Natural killer cell (primary cell): ENCODE data around the gene FDPS. TPM values are rescaled to one million over a fixed set of nuclear protein-coding genes. Genes with fewer than 3 reads are reported as not detected.

Experiments
- ATAC-seq, 3 donors: fragments of 150-1000 bp in 2 of 3; fragments of 200-7000 bp in 1 of 3; cut with Tn5 transposase; 1 replicate in 1 of 3; 2 replicates in 2 of 3; pipeline ENCODE4 v1.10.0; 2021; ENCODE audit warnings: mild to moderate bottlenecking in 2 of 3, moderate library complexity in 2 of 3
- DNase-seq, 2 donors: peaks; one replicate each; pipeline versions ENCODE4 v3.0.0 to v3.0.0-alpha.2; 2013 to 2021; ENCODE audit warnings: mixed read lengths in 1 of 2
- H3K27ac ChIP-seq: one replicate; pipeline ENCODE4 v1.5.1; 2013; ENCODE audit warnings: mild to moderate bottlenecking, low read length
- H3K27me3 ChIP-seq: one replicate; pipeline ENCODE4 v1.6.1; 2013; ENCODE audit warnings: low read length; ENCODE audit not compliant: control insufficient read depth, insufficient read depth
- H3K36me3 ChIP-seq: one replicate; pipeline ENCODE4 v1.6.1; 2013; ENCODE audit warnings: low read length; ENCODE audit not compliant: control insufficient read depth, insufficient read depth
- H3K4me1 ChIP-seq: one replicate; pipeline ENCODE4 v1.6.1; 2013; ENCODE audit warnings: low read length; ENCODE audit not compliant: control insufficient read depth, insufficient read depth
- H3K4me3 ChIP-seq: one replicate; pipeline ENCODE4 v1.5.1; 2013; ENCODE audit warnings: low read length
- H3K9me3 ChIP-seq: one replicate; pipeline ENCODE4 v1.6.1; 2013; ENCODE audit warnings: low read length; ENCODE audit not compliant: control insufficient read depth, insufficient read depth
- H3K27ac Mint-ChIP-seq, 2 donors: one replicate each; pipeline ENCODE4 v1.8.0; 2022; ENCODE audit warnings: mild to moderate bottlenecking in 2 of 2, mixed read lengths in 2 of 2, moderate library complexity in 1 of 2
- H3K27me3 Mint-ChIP-seq, 2 donors: one replicate each; pipeline ENCODE4 v1.8.0; 2022; ENCODE audit warnings: low read depth in 2 of 2, mixed read lengths in 2 of 2
- H3K36me3 Mint-ChIP-seq: one replicate; pipeline ENCODE4 v1.8.0; 2022; ENCODE audit warnings: mixed read lengths
- H3K4me1 Mint-ChIP-seq, 2 donors: one replicate each; pipeline ENCODE4 v1.8.0; 2022; ENCODE audit warnings: mixed read lengths in 2 of 2
- H3K4me3 Mint-ChIP-seq: one replicate; pipeline ENCODE4 v1.8.0; 2022; ENCODE audit warnings: mild to moderate bottlenecking, moderate library complexity, mixed read lengths
- H3K9me3 Mint-ChIP-seq, 2 donors: one replicate each; pipeline ENCODE4 v1.8.0; 2022; ENCODE audit warnings: mixed read lengths in 2 of 2
- WGBS: methylation state at CpG from one replicate; pipeline ENCODE4 v1.1.7; 2013; ENCODE audit warnings: missing lambda C conversion rate; ENCODE audit not compliant: insufficient coverage; 5-methylcytosine and 5-hydroxymethylcytosine counted together
- intact Hi-C: fragments of 100-400 bp; cut with micrococcal nuclease; formaldehyde crosslinking; loops from one replicate; pipeline ENCODE4 v1.14.2; 2022
- total RNA-seq, 4 donors: library from RNA; stranded (reverse); fragments of 120-200 nt in 1 of 4; gene quantifications; one replicate each; pipeline versions ENCODE4 v1.2.3 to v1.2.4, GENCODE V29; 2013 to 2022
- TF ChIP-seq, protein P1 (sequence below): fragments of 200-600 bp; IDR thresholded peaks from one replicate; pipeline ENCODE4 v1.8.0; 2022; ENCODE audit warnings: antibody characterized with exemption

FDPS gene
- total RNA-seq, 3 donors from 2014 or later (not counting 1 experiment from before 2014, with no cell fraction given): 105 to 110 (median 105) TPM

DNA sequence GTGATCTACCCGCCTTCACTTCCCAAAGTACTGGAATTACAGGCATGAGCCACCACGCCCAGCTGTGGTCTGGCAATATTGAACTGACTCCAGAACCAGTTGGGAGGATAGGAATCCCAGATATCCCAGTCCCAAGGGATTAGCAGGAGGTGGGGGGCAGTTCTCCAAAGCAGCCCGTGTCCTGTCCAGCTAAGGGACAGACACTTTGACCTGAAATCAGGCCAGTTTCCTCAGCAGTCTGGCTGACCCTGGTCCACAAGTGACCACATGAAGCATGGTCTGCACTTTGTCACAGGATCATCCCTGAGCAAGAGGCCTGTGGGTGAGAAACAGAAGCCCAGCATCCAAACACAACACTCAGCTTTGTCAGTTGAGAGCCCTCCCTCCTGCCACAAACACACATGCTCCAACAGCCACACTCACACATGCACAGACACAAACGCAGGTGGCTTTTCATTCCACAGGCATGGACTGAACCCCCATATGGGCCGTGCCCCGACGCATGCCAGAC is 2.7 kb upstream of the FDPS start:
- Mint-ChIP-seq H3K27ac (peak overlapping the region in 1 of 2 donors; percentile 44), H3K4me3 (no peak overlapping the region), H3K27me3 (no peaks in the 10 kb centered on the region), H3K9me3 (no peaks in the 10 kb centered on the region), H3K4me1 (peaks cover 20 to 22% of the 10 kb centered on the region in 2 donors), H3K36me3 (no peaks in the 10 kb centered on the region)
- peaks cover 27% of the 10 kb centered on the region for H3K4me1 ChIP-seq
- DNase-seq (no peak), ATAC-seq (no peak)
- WGBS: 85% methylated on average over 7 of the region's 7 CpGs
- H3K27ac ChIP-seq: no peak overlapping the region
- TF ChIP-seq, protein P1, sequence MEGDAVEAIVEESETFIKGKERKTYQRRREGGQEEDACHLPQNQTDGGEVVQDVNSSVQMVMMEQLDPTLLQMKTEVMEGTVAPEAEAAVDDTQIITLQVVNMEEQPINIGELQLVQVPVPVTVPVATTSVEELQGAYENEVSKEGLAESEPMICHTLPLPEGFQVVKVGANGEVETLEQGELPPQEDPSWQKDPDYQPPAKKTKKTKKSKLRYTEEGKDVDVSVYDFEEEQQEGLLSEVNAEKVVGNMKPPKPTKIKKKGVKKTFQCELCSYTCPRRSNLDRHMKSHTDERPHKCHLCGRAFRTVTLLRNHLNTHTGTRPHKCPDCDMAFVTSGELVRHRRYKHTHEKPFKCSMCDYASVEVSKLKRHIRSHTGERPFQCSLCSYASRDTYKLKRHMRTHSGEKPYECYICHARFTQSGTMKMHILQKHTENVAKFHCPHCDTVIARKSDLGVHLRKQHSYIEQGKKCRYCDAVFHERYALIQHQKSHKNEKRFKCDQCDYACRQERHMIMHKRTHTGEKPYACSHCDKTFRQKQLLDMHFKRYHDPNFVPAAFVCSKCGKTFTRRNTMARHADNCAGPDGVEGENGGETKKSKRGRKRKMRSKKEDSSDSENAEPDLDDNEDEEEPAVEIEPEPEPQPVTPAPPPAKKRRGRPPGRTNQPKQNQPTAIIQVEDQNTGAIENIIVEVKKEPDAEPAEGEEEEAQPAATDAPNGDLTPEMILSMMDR: no peak
- no peak overlapping the region for H3K4me3 ChIP-seq
- peaks cover 2% of the 10 kb centered on the region for H3K36me3 ChIP-seq
- H3K27me3 ChIP-seq: no peaks in the 10 kb centered on the region
- intact Hi-C loops: no loop called here
- H3K9me3 ChIP-seq: no peaks in the 10 kb centered on the region

DNA sequence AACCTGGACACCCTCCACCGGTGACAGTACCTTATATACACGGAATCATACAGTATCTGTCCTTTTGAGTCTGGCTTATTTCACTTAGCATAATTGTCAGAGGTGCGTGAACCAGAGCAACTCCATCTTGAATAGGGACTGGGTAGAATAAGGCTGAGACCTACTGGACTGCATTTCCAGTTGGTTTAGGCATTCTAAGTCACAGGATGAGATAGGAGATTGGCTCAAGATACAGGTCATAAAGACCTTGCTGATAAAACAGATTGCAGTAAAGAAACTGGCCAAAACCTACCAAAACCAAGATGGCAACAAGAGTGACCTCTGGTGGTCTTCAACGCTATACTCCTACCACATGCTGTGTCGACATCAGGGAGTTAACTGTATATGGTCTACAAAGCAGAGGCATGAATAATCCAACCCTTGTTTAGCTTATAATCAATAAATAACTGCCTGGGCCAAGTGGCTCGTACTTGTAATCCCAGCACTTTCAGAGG is 1.4 kb upstream of the FDPS start:
- Mint-ChIP-seq H3K9me3 (no peaks in the 10 kb centered on the region), H3K36me3 (no peaks in the 10 kb centered on the region), H3K4me3 (peak overlapping the region; percentile 49), H3K4me1 (peaks cover 20 to 25% of the 10 kb centered on the region in 2 donors), H3K27me3 (no peaks in the 10 kb centered on the region), H3K27ac (peak overlapping the region; percentile 97 to 98)
- H3K36me3 ChIP-seq: peaks cover 2% of the 10 kb centered on the region
- H3K27ac ChIP-seq: peak overlapping the region; percentile 94
- no peaks in the 10 kb centered on the region for H3K27me3 ChIP-seq
- no peak overlapping the region for H3K4me3 ChIP-seq
- DNase-seq: peak in 1 of 2 donors; percentile 48
- no peak for ATAC-seq
- H3K9me3 ChIP-seq: no peaks in the 10 kb centered on the region
- TF ChIP-seq, protein P1: no peak
- H3K4me1 ChIP-seq: peaks cover 27% of the 10 kb centered on the region
- intact Hi-C loops: no loop called here
- 63% methylated on average over 6 of the region's 6 CpGs for WGBS

DNA sequence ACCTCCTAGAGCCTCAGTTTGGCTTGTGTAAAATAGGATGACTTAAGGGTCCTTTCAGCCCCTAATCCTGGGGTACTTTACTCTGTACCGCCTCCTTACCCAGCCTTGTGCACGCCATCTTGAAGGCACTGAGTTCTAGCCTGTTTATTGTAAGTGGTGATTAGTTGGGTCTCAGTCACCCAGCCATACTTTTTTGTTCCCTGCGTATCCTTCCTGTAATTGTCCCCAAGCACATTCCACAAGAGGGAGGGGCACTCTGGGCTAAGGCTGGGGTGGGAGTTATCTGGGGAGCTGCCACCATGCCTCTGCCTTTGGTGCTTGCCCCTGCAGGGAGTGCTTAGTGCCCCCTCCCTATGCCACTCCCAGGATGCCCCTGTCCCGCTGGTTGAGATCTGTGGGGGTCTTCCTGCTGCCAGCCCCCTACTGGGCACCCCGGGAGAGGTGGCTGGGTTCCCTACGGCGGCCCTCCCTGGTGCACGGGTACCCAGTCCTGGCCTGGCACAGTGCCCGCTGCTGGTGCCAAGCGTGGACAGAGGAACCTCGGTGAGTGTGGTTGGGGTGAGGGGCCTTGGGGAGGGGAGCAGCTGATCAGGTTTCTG is 856 bp downstream of the FDPS start:
- H3K27ac ChIP-seq: peak overlapping the region; percentile 94
- no peaks in the 10 kb centered on the region for H3K9me3 ChIP-seq
- Mint-ChIP-seq H3K4me1 (peaks cover 20 to 28% of the 10 kb centered on the region in 2 donors), H3K9me3 (no peaks in the 10 kb centered on the region), H3K27ac (peak overlapping the region; percentile 97 to 98), H3K27me3 (no peaks in the 10 kb centered on the region), H3K4me3 (peak overlapping the region; percentile 97), H3K36me3 (no peaks in the 10 kb centered on the region)
- no peak for ATAC-seq
- DNase-seq: peak in 1 of 2 donors; percentile 20
- peaks cover 27% of the 10 kb centered on the region for H3K4me1 ChIP-seq
- peaks cover 9% of the 10 kb centered on the region for H3K36me3 ChIP-seq
- H3K4me3 ChIP-seq: peak overlapping the region; percentile 67
- TF ChIP-seq, protein P1: no peak
- intact Hi-C loops: loop anchor here (2.0 kb wide), 1 partner anchor 31 kb away; no protein-coding TSS in a partner anchor
- WGBS: 27% methylated on average over 8 of the region's 11 CpGs
- H3K27me3 ChIP-seq: no peaks in the 10 kb centered on the region
